ENCODE measurements around the gene OR2T1.
"Not testable (repeated sequence)": the region's sequence is repeated elsewhere in the genome, so short reads cannot be mapped to it uniquely, and the experiment has no call there.

The OR2T1 gene

GRCh38 chr1:248436303-248436702 is 33.5 kb downstream of the OR2T1 start:
- DNase-seq, result not testable (repeated sequence)

GRCh38 chr1:248438668-248439067 is 35.8 kb downstream of the OR2T1 start:
- DNase-seq, result not testable (repeated sequence)

- DNase-seq, result not testable (repeated sequence)
These were observed 36.4 kb downstream of the OR2T1 start for GRCh38 chr1:248439283-248439682.

- DNase-seq, result not testable (repeated sequence)
These were observed 39.8 kb downstream of the OR2T1 start for GRCh38 chr1:248442500-248443277.

- DNase-seq, result not testable (repeated sequence)
These were observed 41.8 kb downstream of the OR2T1 start for GRCh38 chr1:248444603-248445002.

GRCh38 chr1:248445399-248445798 is 42.6 kb downstream of the OR2T1 start, which contains the start of gene OR2T2:
Gene OR2T2, plus strand, starts transcription at chr1:248445637. Its CDS starts 7,161 bp downstream, at chr1:248452798.
- not testable (repeated sequence) for DNase-seq

- DNase-seq, result not testable (repeated sequence)
These were observed 45.7 kb downstream of the OR2T1 start for GRCh38 chr1:248448409-248449074.

- DNase-seq, result not testable (repeated sequence)
These were observed 47.1 kb downstream of the OR2T1 start for GRCh38 chr1:248449821-248450465.

GRCh38 chr1:248450466-248451145 is 47.8 kb downstream of the OR2T1 start:
- DNase-seq, result not testable (repeated sequence)

- DNase-seq, result not testable (repeated sequence)
These were observed 50.8 kb downstream of the OR2T1 start for GRCh38 chr1:248453619-248454018.

GRCh38 chr1:248455045-248455444 is 52.2 kb downstream of the OR2T1 start:
- DNase-seq, result not testable (repeated sequence)

- not testable (repeated sequence) for DNase-seq
These were observed 53.8 kb downstream of the OR2T1 start for GRCh38 chr1:248456635-248457034.

All from NCI-H2081 treated with DMSO at 0.1 percent for 48 hours (cell line).